ENCODE results near the gene RAB27B.

DNA sequence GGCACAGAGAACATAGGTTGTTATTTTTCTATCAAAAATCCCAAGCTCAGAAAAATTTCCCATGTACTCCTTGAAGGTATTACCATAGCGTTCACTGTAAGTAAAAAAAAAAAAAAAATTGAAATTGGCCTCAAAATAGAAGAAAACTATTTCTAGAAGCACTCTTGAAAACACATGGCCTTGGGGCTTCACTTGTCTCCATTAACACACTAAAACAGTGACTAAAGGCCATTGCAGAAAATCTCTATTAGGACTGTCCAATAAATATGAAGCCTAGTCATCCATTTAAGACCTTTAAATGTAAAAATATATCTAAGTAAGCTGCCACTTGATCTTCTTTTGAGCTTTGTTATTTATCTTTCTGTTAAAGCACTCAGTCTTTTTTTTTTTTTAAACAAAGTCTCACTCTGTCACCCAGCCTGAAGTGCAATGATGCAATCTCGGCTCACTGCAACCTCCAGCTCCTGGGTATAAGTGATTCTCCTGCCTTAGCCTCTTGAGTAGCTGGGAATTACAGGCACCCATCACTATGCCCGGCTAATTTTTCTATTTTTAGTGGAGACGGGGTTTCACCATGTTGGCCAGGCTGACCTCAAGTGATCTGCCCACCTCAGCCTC is 95.2 kb downstream of the RAB27B start:
- TF ChIP-seq EZH2 (IDR thresholded peaks at IDR 0.05) (no peak), POLR2AphosphoS5 (IDR thresholded peaks at IDR 0.05; ENCODE audit: borderline replicate concordance, low read depth, low read length) (no peak)
